Endodermal cell (in vitro differentiated cells): Measurements from ENCODE around the gene KCNN1. TPM values are rescaled to one million over a fixed set of nuclear protein-coding genes. Genes with fewer than 3 reads are reported as not detected.

Source experiments
- DNase-seq: peaks from one replicate; pipeline ENCODE4 v3.0.0-alpha.2; 2017
- H3K27ac ChIP-seq: 2 replicates; pipeline ENCODE4 v1.5.1; 2013; ENCODE audit warnings: mild to moderate bottlenecking, low read depth, low read length, moderate library complexity
- H3K27me3 ChIP-seq: 2 replicates; pipeline ENCODE4 v1.6.1; 2013; ENCODE audit warnings: mild to moderate bottlenecking, low read length, moderate library complexity; ENCODE audit not compliant: insufficient read depth, control insufficient read depth, poor library complexity, severe bottlenecking
- H3K36me3 ChIP-seq: 2 replicates; pipeline ENCODE4 v1.7.0; 2013; ENCODE audit warnings: mild to moderate bottlenecking, low read length, moderate library complexity; ENCODE audit not compliant: control insufficient read depth, insufficient read depth
- H3K4me1 ChIP-seq: one replicate; pipeline ENCODE4 v1.7.0; 2013; ENCODE audit warnings: low read length; ENCODE audit not compliant: control insufficient read depth, insufficient read depth
- H3K4me3 ChIP-seq: 2 replicates; pipeline ENCODE4 v1.5.1; 2013; ENCODE audit warnings: mild to moderate bottlenecking, low read length, moderate library complexity
- H3K9ac ChIP-seq: 2 replicates; pipeline ENCODE4 v1.6.1; 2013; ENCODE audit warnings: mild to moderate bottlenecking, low read length, moderate library complexity; ENCODE audit not compliant: poor library complexity, severe bottlenecking; ENCODE audit errors: extremely low read depth
- H3K9me3 ChIP-seq: 2 replicates; pipeline ENCODE4 v1.6.1; 2013; ENCODE audit warnings: mild to moderate bottlenecking, low read length, moderate library complexity; ENCODE audit not compliant: control insufficient read depth
- H3K27ac Mint-ChIP-seq: 2 replicates; pipeline ENCODE4 v1.8.0; 2020; ENCODE audit warnings: mixed read lengths
- H3K27me3 Mint-ChIP-seq: 2 replicates; pipeline ENCODE4 v1.8.0; 2021; ENCODE audit warnings: mild to moderate bottlenecking, mixed read lengths; ENCODE audit not compliant: insufficient read depth
- H3K36me3 Mint-ChIP-seq: 2 replicates; pipeline ENCODE4 v1.8.0; 2020; ENCODE audit warnings: low read depth, mixed read lengths
- H3K4me1 Mint-ChIP-seq: 2 replicates; pipeline ENCODE4 v1.8.0; 2020; ENCODE audit warnings: mixed read lengths
- H3K4me3 Mint-ChIP-seq: 2 replicates; pipeline ENCODE4 v1.8.0; 2020; ENCODE audit warnings: mild to moderate bottlenecking, moderate library complexity, mixed read lengths
- H3K9me3 Mint-ChIP-seq: 2 replicates; pipeline ENCODE4 v1.8.0; 2020; ENCODE audit warnings: mild to moderate bottlenecking, mixed read lengths
- CTCF ChIP-seq: fragments of 200-600 bp; sonication (generic); conservative IDR thresholded peaks from 2 replicates; pipeline ENCODE4 v1.5.0; 2021; ENCODE audit warnings: antibody characterized with exemption, mild to moderate bottlenecking
- WGBS, 2 experiments: methylation state at CpG; one replicate each; pipeline versions ENCODE4 v1.1.5 to v1.1.7; 2013; ENCODE audit warnings: missing lambda C conversion rate in 2 of 2, mixed read lengths in 1 of 2; ENCODE audit not compliant: insufficient coverage in 1 of 2, insufficient read length in 1 of 2; 5-methylcytosine and 5-hydroxymethylcytosine counted together
- total RNA-seq, 2 donors: library from RNA; stranded (reverse); fragmentation: NEBNext Ultra II Directional in 1 of 2; extraction: Animal tissue kit (Norgen Biotek cat#: 25700) in 1 of 2; gene quantifications; 2 replicates in 1 of 2; 3 replicates in 1 of 2; pipeline ENCODE4 v1.2.1, GENCODE V29; 2021

KCNN1 gene
- total RNA-seq, 2 donors from 2014 or later, result 5.8 to 8.2 TPM

GRCh38 chr19:17922138-17922537 is 44.8 kb upstream of the KCNN1 start:
- Mint-ChIP-seq H3K4me1 (no peaks in the 10 kb centered on the region), H3K27ac (no peak overlapping the region), H3K4me3 (no peak overlapping the region), H3K27me3 (peaks cover 5% of the 10 kb centered on the region), H3K9me3 (peaks cover 24% of the 10 kb centered on the region), H3K36me3 (no peaks in the 10 kb centered on the region)
- Histone ChIP-seq H3K27ac (no peak overlapping the region), H3K9me3 (peaks cover 3% of the 10 kb centered on the region), H3K27me3 (no peaks in the 10 kb centered on the region), H3K36me3 (no peaks in the 10 kb centered on the region), H3K4me3 (no peak overlapping the region), H3K4me1 (no peaks in the 10 kb centered on the region), H3K9ac (no peak overlapping the region)
- no peak for TF ChIP-seq CTCF
- no peak for DNase-seq
- 64 to 72% methylated on average over 3 of the region's 3 CpGs for WGBS, 2 experiments

GRCh38 chr19:17926044-17926443 is 40.9 kb upstream of the KCNN1 start:
- Mint-ChIP-seq H3K27me3 (peaks cover 8% of the 10 kb centered on the region), H3K9me3 (no peaks in the 10 kb centered on the region), H3K36me3 (no peaks in the 10 kb centered on the region), H3K4me1 (no peaks in the 10 kb centered on the region), H3K4me3 (no peak overlapping the region), H3K27ac (no peak overlapping the region)
- Histone ChIP-seq H3K4me1 (no peaks in the 10 kb centered on the region), H3K4me3 (no peak overlapping the region), H3K9ac (no peak overlapping the region), H3K27ac (no peak overlapping the region), H3K9me3 (no peaks in the 10 kb centered on the region), H3K27me3 (no peaks in the 10 kb centered on the region), H3K36me3 (no peaks in the 10 kb centered on the region)
- no peak for DNase-seq
- 83 to 84% methylated on average over 4 of the region's 4 CpGs for WGBS, 2 experiments
- no peak for TF ChIP-seq CTCF

- H3K4me3 ChIP-seq, result no peak overlapping the region
- Mint-ChIP-seq H3K36me3 (no peaks in the 10 kb centered on the region), H3K27me3 (peaks cover 8% of the 10 kb centered on the region), H3K4me1 (peaks cover 6% of the 10 kb centered on the region), H3K27ac (no peak overlapping the region), H3K9me3 (no peaks in the 10 kb centered on the region), H3K4me3 (no peak overlapping the region)
- no peaks in the 10 kb centered on the region for H3K4me1 ChIP-seq
- no peak overlapping the region for H3K27ac ChIP-seq
- no peaks in the 10 kb centered on the region for H3K36me3 ChIP-seq
- WGBS, 2 experiments, result 87 to 95% methylated on average over 3 to 4 of the region's 4 CpGs
- H3K27me3 ChIP-seq, result no peaks in the 10 kb centered on the region
- H3K9me3 ChIP-seq, result no peaks in the 10 kb centered on the region
- no peak overlapping the region for H3K9ac ChIP-seq
- no peak for TF ChIP-seq CTCF
- DNase-seq, result no peak
Observed at GRCh38 chr19:17929056-17929455, 37.9 kb upstream of the KCNN1 start.
